ENCODE results near the gene TUBA1C.
"Not testable (repeated sequence)": the region's sequence is repeated elsewhere in the genome, so short reads cannot be mapped to it uniquely, and the experiment has no call there.

TUBA1C gene

DNA sequence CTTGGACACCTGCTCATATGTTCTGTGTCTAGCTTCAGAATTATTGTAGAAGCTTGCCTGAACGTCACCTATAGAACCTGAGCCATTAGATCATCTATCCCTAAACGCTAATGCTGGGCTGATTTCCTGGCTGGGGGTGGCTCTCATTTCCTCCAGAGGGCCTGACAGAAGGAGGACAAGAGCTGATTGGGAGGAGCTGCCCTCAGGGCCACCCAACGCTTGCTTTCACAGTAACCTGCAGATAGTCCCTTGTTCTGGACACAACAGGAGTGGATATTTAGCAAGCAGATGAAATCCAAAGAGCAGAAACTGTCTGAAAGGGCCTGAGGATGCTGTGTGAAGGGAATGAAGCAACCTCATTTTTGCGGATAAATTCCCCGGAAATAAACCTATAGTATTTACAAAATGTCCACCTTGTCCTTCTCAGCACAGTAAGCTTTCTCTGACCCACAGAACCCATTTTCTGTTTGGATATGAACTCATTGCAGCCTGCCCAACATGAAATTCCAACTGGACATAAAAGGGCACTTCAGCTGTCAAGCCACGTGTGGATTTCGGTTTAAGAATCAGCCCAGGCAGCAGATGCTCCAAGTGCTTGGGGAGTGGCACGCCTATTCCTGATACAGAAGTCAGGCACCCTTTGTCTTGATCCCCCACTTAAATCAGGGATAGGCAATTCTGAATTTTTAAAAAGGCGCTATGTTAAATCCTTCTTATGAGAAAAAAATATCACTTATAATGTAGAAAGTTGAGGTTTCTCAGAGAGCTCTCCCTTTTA is 32.8 kb upstream of the TUBA1C start:
- peaks cover 12% of the 10 kb centered on the region; the same call in 1 of the 2 replicates for H3K4me1 ChIP-seq (ENCODE audit: insufficient read depth, low read length)
- H3K27ac ChIP-seq (ENCODE audit: low read length) = no peak overlapping the region
- H3K4me3 ChIP-seq (ENCODE audit: low read length) = no peak overlapping the region
- no peaks in the 10 kb centered on the region for H3K9me3 ChIP-seq (ENCODE audit: insufficient read depth, low read depth, low read length)
- peaks cover 18% of the 10 kb centered on the region; the same call in 1 of the 2 replicates for H3K27me3 ChIP-seq (ENCODE audit: insufficient read depth, low read length)
- H3K9ac ChIP-seq (ENCODE audit: low read depth, low read length) = peak overlapping the region; percentile 49
- H3K36me3 ChIP-seq (ENCODE audit: insufficient read depth, low read depth, low read length) = no peaks in the 10 kb centered on the region

- peak overlapping the region; percentile 4; the same call in 1 of the 2 replicates for H3K4me3 ChIP-seq (ENCODE audit: low read length)
Observed at GRCh38 chr12:49232940-49233841, 31.7 kb upstream of the TUBA1C start.

DNA sequence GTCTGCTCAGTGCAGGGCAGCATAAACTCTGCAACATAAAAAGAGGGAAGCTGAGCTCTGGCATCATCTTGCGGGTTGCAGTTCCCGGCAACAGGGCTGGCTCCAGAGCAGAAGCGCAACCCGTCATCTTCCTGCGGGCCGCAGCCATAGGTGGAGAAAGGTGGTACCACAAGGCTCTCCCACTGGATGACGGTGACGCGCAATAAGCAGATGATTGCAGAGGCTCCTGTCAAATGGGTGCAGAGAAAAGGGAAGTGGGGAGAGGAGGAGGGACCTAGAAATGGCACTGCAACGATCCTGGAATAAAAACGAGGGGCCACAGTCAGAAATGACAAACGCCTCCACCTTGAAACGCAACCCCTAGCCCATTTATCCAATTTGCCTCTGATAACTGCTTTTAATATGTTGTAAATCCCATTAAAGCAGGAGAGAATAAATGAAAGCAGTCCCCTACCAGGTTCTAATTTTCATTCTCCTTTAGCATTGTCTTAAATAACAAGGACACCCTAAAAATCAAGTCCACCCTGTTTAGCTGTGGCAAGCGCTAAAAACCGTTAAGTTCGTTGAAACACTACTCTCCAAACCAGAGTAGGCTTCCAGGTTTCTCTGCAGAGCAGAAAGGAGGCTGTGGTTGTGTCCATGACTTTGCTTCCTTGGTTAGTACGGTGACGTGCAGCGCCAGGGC is 30.9 kb upstream of the TUBA1C start:
- Histone ChIP-seq H3K27me3 (ENCODE audit: insufficient read depth, low read length) (peaks cover 18% of the 10 kb centered on the region; the same call in 1 of the 2 replicates), H3K9me3 (ENCODE audit: insufficient read depth, low read depth, low read length) (no peaks in the 10 kb centered on the region), H3K4me1 (ENCODE audit: insufficient read depth, low read length) (peaks cover 12% of the 10 kb centered on the region; the same call in 1 of the 2 replicates), H3K9ac (ENCODE audit: low read depth, low read length) (peak overlapping the region; percentile 84; the same call in 1 of the 2 replicates), H3K27ac (ENCODE audit: low read length) (no peak overlapping the region), H3K4me3 (ENCODE audit: low read length) (peak overlapping the region; percentile 84; the same call in 1 of the 2 replicates), H3K36me3 (ENCODE audit: insufficient read depth, low read depth, low read length) (no peaks in the 10 kb centered on the region)

More at GRCh38 chr12:49232940-49233841, 31.7 kb upstream of the TUBA1C start:
- H3K9me3 ChIP-seq (ENCODE audit: insufficient read depth, low read depth, low read length) = no peaks in the 10 kb centered on the region
- no peak overlapping the region for H3K27ac ChIP-seq (ENCODE audit: low read length)
- peaks cover 18% of the 10 kb centered on the region; the same call in 1 of the 2 replicates for H3K27me3 ChIP-seq (ENCODE audit: insufficient read depth, low read length)
- H3K36me3 ChIP-seq (ENCODE audit: insufficient read depth, low read depth, low read length) = no peaks in the 10 kb centered on the region
- H3K9ac ChIP-seq (ENCODE audit: low read depth, low read length) = peak overlapping the region; percentile 49; the same call in 1 of the 2 replicates
- H3K4me1 ChIP-seq (ENCODE audit: insufficient read depth, low read length) = peaks cover 12% of the 10 kb centered on the region; the same call in 1 of the 2 replicates

- H3K27me3 ChIP-seq (ENCODE audit: insufficient read depth, low read length) = peaks cover 18% of the 10 kb centered on the region; the same call in 1 of the 2 replicates
- H3K9me3 ChIP-seq (ENCODE audit: insufficient read depth, low read depth, low read length) = no peaks in the 10 kb centered on the region
- H3K4me1 ChIP-seq (ENCODE audit: insufficient read depth, low read length) = peaks cover 12% of the 10 kb centered on the region; the same call in 1 of the 2 replicates
- no peak overlapping the region for H3K27ac ChIP-seq (ENCODE audit: low read length)
- H3K9ac ChIP-seq (ENCODE audit: low read depth, low read length) = no peak overlapping the region
- no peaks in the 10 kb centered on the region for H3K36me3 ChIP-seq (ENCODE audit: insufficient read depth, low read depth, low read length)
- no peak overlapping the region for H3K4me3 ChIP-seq (ENCODE audit: low read length)
Observed at GRCh38 chr12:49236423-49236822, 28.5 kb upstream of the TUBA1C start.

DNA sequence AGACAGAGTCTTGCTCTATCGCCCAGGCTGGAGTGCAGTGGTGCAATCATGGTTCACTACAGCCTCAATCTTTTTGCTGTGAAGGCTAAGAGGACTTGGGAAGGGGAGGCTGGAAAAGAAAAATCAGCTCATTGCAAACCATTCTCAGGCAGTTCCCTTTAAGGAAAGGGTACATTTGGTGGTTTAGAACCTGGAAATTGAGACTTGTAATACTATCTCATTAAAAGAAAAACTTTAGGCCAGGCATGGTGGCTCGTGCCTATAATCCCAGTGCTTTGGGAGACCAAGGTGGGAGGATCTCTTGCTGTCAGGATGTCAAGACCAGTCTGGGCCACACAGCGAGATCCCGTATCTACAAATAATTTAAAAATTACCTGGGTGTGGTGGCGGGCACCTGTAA is 21.3 kb upstream of the TUBA1C start:
- Histone ChIP-seq H3K36me3 (ENCODE audit: insufficient read depth, low read depth, low read length) (no peaks in the 10 kb centered on the region), H3K9me3 (ENCODE audit: insufficient read depth, low read depth, low read length) (no peaks in the 10 kb centered on the region), H3K9ac (ENCODE audit: low read depth, low read length) (no peak overlapping the region), H3K4me1 (ENCODE audit: insufficient read depth, low read length) (no peaks in the 10 kb centered on the region), H3K27ac (ENCODE audit: low read length) (no peak overlapping the region), H3K4me3 (ENCODE audit: low read length) (no peak overlapping the region), H3K27me3 (ENCODE audit: insufficient read depth, low read length) (no peaks in the 10 kb centered on the region)

DNA sequence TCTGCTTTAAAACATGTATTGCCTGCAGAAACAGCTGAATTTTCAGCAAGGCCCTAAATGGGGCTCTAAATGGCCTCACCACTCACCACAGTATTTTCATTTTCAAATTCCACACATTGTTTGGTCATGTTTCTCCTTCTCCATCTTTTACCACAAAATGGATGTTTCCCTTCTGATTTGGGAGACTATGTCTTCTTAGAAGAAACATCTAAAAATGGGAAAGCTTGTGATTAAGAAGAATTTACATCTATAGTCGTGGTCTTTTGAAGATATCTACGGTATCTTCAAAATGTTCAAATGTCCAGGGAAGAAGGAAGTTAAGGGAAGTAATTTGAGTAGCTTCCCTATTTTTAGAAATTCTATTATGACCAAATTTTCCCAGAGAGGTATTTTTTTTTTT is 20.7 kb upstream of the TUBA1C start:
- no peaks in the 10 kb centered on the region for H3K27me3 ChIP-seq (ENCODE audit: insufficient read depth, low read length)
- no peaks in the 10 kb centered on the region for H3K36me3 ChIP-seq (ENCODE audit: insufficient read depth, low read depth, low read length)
- H3K4me1 ChIP-seq (ENCODE audit: insufficient read depth, low read length) = no peaks in the 10 kb centered on the region
- no peak overlapping the region for H3K27ac ChIP-seq (ENCODE audit: low read length)
- no peaks in the 10 kb centered on the region for H3K9me3 ChIP-seq (ENCODE audit: insufficient read depth, low read depth, low read length)
- no peak overlapping the region for H3K4me3 ChIP-seq (ENCODE audit: low read length)
- no peak overlapping the region for H3K9ac ChIP-seq (ENCODE audit: low read depth, low read length)

DNA sequence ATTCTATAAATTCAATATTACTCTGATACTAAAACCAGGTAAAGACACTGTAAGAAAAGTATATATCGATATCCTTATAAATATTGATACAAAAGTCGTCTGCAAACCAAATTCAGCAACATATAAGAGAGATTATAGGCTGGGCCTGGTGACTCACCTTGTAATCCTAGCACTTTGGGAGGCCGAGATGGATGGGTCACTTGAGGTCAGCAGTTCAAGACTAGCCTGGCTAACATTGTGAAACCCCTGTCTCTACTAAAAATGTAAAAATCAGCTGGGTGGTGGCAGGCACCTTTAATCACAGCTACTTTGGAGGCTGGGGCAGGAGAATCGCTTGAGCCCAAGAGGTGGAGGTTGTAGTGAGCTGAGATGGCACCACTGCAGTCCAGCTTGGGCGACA is 13.5 kb upstream of the TUBA1C start:
- H3K36me3 ChIP-seq (ENCODE audit: insufficient read depth, low read depth, low read length) = no peaks in the 10 kb centered on the region
- H3K4me3 ChIP-seq (ENCODE audit: low read length) = no peak overlapping the region
- H3K9ac ChIP-seq (ENCODE audit: low read depth, low read length) = no peak overlapping the region
- H3K27ac ChIP-seq (ENCODE audit: low read length) = no peak overlapping the region
- no peaks in the 10 kb centered on the region for H3K27me3 ChIP-seq (ENCODE audit: insufficient read depth, low read length)
- no peaks in the 10 kb centered on the region for H3K9me3 ChIP-seq (ENCODE audit: insufficient read depth, low read depth, low read length)
- H3K4me1 ChIP-seq (ENCODE audit: insufficient read depth, low read length) = no peaks in the 10 kb centered on the region

- H3K27ac ChIP-seq (ENCODE audit: low read length) = no peak overlapping the region
Observed at GRCh38 chr12:49253033-49253623, 11.8 kb upstream of the TUBA1C start.

GRCh38 chr12:49255456-49255855 is 9.4 kb upstream of the TUBA1C start:
- H3K9ac ChIP-seq (ENCODE audit: low read depth, low read length); H3K36me3 ChIP-seq (ENCODE audit: insufficient read depth, low read depth, low read length); H3K4me3 ChIP-seq (ENCODE audit: low read length); H3K27ac ChIP-seq (ENCODE audit: low read length); H3K4me1 ChIP-seq (ENCODE audit: insufficient read depth, low read length); H3K27me3 ChIP-seq (ENCODE audit: insufficient read depth, low read length); H3K9me3 ChIP-seq (ENCODE audit: insufficient read depth, low read depth, low read length): not testable (repeated sequence)

More at GRCh38 chr12:49253033-49253623, 11.8 kb upstream of the TUBA1C start:
- H3K4me1 ChIP-seq (ENCODE audit: insufficient read depth, low read length) = no peaks in the 10 kb centered on the region
- H3K9me3 ChIP-seq (ENCODE audit: insufficient read depth, low read depth, low read length) = no peaks in the 10 kb centered on the region
- H3K4me3 ChIP-seq (ENCODE audit: low read length) = no peak overlapping the region
- H3K27me3 ChIP-seq (ENCODE audit: insufficient read depth, low read length) = no peaks in the 10 kb centered on the region
- no peaks in the 10 kb centered on the region for H3K36me3 ChIP-seq (ENCODE audit: insufficient read depth, low read depth, low read length)
- no peak overlapping the region for H3K9ac ChIP-seq (ENCODE audit: low read depth, low read length)

DNA sequence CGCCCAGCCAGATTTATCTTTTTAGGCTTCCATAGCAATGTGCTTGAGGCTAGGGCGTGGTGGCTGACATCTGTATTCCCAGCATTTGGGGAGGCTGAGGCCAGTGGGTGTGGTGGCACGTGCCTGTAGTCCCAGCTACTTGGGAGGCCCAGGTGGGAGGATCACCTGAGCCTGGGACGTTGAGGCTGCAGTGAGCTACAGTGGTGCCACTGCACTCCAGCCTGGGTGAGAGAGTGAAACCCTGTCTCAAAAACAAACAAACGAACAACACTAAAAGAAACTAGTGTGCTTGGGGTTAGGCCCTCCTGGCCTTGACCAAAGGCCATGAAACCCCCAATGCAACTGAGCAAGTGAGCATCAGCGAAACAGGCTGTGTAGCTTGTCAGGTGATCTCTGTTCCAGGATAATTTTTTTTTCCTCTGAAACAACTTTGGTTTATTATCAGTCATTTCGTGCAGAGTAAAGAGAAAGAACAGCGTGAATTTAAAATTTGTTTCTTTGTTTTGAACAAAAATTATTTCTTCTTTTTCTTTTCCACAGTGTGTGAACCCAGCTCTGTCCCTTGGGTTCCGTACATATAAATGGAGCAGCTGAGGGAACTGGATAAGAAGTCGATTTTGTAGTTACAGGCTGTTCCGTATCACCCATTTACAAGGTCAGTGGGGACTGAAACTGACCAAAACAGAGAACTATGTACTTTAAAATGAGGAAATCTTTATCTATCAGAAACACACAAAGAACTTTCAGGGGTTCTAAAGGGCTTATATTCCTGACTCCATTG is 8.8 kb upstream of the TUBA1C start:
- Histone ChIP-seq H3K9ac (ENCODE audit: low read depth, low read length) (no peak overlapping the region), H3K4me1 (ENCODE audit: insufficient read depth, low read length) (no peaks in the 10 kb centered on the region), H3K27ac (ENCODE audit: low read length) (no peak overlapping the region), H3K27me3 (ENCODE audit: insufficient read depth, low read length) (no peaks in the 10 kb centered on the region), H3K36me3 (ENCODE audit: insufficient read depth, low read depth, low read length) (no peaks in the 10 kb centered on the region), H3K4me3 (ENCODE audit: low read length) (no peak overlapping the region), H3K9me3 (ENCODE audit: insufficient read depth, low read depth, low read length) (no peaks in the 10 kb centered on the region)
